GM18502 (cell line): ENCODE measurements around the gene DYNLT1.
"Not testable (repeated sequence)": the region's sequence is repeated elsewhere in the genome, so short reads cannot be mapped to it uniquely, and the experiment has no call there.

Experiments
- ATAC-seq: cut with Tn5 transposase; IDR thresholded peaks from one replicate; pipeline ENCODE4 v1.9.1; 2021; ENCODE audit warnings: mild to moderate bottlenecking; ENCODE audit not compliant: unreplicated experiment, poor library complexity

The DYNLT1 gene

DNA sequence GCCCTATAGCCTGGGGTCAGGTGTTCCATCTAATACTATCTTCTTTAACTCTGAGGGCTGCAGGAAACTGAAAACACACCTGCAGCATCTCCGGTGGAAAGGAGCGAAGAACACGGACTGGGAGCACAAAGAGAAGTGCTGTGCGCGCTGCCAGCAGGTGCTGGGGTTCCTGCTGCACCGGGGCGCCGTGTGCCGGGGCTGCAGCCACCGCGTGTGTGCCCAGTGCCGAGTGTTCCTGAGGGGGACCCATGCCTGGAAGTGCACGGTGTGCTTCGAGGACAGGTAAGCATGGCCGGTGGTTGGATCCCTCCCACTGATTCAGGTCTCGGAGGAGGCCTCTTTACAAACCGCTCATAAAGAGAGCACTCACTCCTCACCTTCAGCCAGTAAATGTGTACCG is 20.8 kb upstream of the DYNLT1 start:
- ATAC-seq, result no peak

GRCh38 chr6:158663625-158664165 is 19.2 kb upstream of the DYNLT1 start:
- ATAC-seq, result no peak

- ATAC-seq, result no peak
These were observed 18.5 kb upstream of the DYNLT1 start for GRCh38 chr6:158662954-158663624.

DNA sequence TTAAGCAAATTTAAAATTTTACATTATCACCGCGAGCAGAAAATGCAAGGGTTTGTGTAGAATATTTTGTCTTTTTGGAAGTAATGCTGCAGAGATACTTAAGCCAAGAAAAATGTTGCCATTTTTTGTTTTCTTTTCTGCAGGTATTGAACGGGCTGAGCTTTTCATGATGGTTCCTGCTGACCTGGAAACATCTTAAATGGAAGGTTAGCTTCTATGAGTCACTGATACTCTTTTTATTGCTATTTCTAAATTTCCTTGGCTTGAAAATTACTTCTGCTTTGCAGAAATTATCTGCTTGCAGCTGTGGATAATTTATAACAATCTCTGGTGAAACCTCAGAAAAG is 18.0 kb upstream of the DYNLT1 start:
- ATAC-seq, result no peak

DNA sequence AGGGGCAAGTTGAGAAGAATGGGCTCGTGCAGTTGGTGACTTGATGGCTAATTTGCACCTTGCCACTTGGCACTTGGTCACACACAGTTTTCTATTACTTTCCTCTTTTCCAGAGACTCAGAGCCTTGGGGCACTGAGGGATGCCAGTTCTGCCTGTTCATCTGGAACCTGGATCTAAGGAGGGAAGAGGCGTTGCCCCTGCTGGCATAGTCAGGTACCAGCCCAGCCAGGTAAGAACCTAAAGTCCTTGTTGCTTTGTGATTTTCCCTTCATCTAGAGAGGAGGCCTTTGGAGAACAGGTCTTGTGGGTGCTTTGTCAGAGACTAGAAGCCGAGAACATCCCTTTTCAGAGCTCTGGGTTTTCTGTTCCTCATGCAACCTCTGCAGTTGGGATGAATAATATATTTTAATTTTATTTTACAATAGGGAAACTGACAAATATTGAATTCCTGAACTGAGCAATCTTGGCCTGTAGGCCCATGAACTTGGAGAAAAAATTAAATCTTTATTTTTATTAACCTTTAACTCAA is 16.7 kb upstream of the DYNLT1 start:
- no peak for ATAC-seq

GRCh38 chr6:158660333-158660754 is 15.8 kb upstream of the DYNLT1 start:
- ATAC-seq, result peak; percentile 59

- not testable (repeated sequence) for ATAC-seq
These were observed 12.4 kb upstream of the DYNLT1 start for GRCh38 chr6:158656986-158657385.

- ATAC-seq, result no peak
These were observed 11.3 kb upstream of the DYNLT1 start for GRCh38 chr6:158655569-158656450.

- no peak for ATAC-seq
These were observed 10.5 kb upstream of the DYNLT1 start for GRCh38 chr6:158654960-158655489.

DNA sequence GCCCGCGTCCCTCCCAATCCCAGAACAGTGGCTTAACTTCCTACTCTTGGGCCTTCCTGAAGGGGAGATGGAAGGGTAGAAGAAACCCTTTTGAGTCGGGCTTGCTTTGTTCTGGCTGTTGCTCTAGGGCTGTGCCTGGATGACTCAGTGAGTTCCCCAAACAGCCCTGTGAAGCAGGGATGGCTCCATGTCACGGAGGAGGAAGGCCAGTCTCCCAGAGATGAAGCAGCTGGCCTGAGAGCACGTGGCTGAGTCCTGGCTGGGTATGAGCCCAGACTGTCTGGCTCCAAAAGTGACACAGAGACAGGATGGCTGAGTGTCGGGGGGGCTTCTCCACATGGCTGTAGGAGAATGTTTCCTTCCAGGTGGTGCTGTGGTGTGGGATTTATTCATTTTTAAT is 10.0 kb upstream of the DYNLT1 start:
- ATAC-seq, result no peak

DNA sequence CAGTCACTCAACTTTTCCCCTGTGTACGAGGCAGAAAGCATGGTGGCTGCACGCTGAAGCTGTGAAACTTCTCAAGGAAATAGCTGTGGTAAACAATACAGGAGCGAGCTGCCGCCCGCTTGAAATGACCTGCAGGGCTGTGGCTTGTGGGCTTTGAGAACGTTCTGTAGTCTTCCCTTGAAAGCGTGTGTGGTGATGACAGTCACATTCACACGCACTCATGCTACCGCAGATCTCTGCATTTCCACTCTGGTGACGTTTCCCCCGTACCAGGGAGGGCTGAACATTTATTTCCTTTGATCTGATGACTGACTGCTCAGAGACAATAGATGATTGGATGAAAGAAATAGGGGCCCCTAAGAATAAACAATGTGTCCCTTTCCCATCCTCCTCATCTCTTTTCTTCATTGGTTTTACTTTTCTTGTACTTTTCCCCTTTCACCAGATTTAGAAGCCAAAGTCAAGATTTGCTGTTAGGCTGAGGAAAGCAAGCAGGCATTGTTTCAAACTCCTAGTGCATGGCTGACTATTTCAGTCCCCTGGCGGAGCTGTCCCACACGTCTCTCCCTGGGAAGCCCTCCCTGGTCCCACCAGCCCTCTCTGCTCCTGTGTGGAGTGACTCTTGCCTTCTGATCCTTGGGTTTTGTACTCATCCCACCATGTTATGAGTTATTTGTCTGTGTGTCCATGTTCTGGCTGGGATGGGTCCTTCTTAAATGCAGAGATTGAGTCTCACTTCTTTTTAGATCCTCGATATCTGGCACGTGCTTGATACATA is 9.2 kb upstream of the DYNLT1 start:
- peak; percentile 70 for ATAC-seq

DNA sequence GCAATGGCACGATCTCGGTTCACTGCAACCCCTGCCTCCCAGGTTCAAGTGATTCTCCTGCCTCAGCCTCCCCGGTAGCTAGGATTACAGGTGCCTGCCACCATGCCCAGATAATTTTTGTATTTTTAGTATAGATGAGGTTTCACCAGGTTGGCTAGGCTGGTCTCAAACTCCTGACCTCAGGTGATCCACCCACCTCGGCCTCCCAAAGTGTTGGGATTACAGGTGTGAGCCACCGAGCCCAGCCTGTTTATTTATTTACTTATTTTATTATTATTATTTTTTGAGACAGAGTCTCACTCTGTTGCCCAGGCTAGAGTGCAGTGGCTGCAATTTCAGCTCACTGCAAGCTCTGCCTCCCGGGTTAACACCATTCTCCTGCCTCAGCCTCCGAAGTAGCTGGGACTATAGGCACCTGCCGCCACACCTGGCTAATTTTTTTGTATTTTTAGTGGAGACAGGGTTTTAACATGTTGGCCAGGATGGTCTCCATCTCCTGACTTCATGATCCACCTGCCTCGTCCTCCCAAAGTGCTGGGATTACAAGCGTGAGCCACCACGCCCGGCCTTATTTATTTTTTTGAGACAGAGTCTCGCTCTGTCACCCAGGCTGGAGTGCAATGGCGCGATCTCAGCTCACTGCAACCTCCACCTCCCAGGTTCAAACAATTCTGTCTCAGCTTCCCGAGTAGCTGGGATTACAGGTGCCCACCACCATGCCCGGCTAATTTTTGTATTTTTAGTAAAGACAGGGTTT is 7.6 kb upstream of the DYNLT1 start:
- not testable (repeated sequence) for ATAC-seq

GRCh38 chr6:158649289-158650143 is 5.0 kb upstream of the DYNLT1 start, which contains the start of gene SYTL3:
Gene SYTL3, plus strand, starts transcription at chr6:158650054. Its CDS starts 13,215 bp downstream, at chr6:158663269.
- peak; percentile 46 for ATAC-seq

DNA sequence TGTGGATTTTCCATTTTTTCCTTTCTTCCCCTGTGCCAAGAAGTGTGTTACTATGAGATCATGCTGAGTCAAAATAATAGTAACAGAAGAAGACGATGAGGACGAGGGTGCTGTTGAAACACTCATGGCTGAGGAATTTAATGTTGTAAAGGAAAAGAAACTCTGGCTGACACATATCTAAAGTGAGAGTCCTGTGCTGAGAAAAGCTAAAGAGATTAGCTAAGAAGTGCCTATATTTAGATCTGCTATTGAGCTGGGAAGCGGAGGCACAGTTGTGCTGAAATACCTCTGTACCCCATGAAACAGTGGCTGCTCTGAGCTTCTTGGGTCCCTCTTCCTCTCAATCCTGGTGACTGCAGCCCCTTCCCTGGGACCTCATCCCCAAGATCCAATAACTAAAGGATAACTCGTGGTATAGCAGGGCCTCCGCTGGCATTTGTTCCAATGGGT is 4.2 kb upstream of the DYNLT1 start:
- ATAC-seq, result peak; percentile 39

GRCh38 chr6:158647501-158647900 is 3.0 kb upstream of the DYNLT1 start:
- ATAC-seq, result no peak

- no peak for ATAC-seq
These were observed 1.7 kb upstream of the DYNLT1 start for GRCh38 chr6:158646023-158646910.
